Endothelial cell of umbilical vein (primary cell): Measurements from ENCODE around the gene EPB41L4B. TPM values are rescaled to one million over a fixed set of nuclear protein-coding genes. Genes with fewer than 3 reads are reported as not detected.

Experiments used
- BruUV-seq: library from RNA; stranded (reverse); fragments of 400-500 nt; replicated peaks from 2 replicates; lab custom pipeline; 2021; lab: Mats Ljungman, UMichigan
- CTCF ChIA-PET: fragments of 300-600, 350-600 bp; sonication (Branson Sonifier 250); formaldehyde crosslinking; loops from one replicate; lab custom pipeline; 2021; ENCODE audit warnings: antibody characterized with exemption, inconsistent platforms; lab: Charles Lee
- POLR2A ChIA-PET: fragments of 300-600, 350-600 bp; sonication (Branson Sonifier 250); formaldehyde crosslinking; loops from one replicate; lab custom pipeline; 2021; ENCODE audit warnings: antibody characterized with exemption, inconsistent platforms; lab: Charles Lee
- DNase-seq: peaks from one replicate; pipeline ENCODE4 v3.0.0-alpha.2; 2011; ENCODE audit warnings: low read depth, low spot score
- FAIRE-seq: peaks from 2 replicates; lab custom pipeline; 2011; peaks lifted over from hg19 to GRCh38; lab: Jason Lieb, UNC
- H2AFZ ChIP-seq: 2 replicates; pipeline ENCODE4 v1.6.0; 2012; ENCODE audit warnings: low read depth, low read length, control low read depth, inconsistent platforms
- H3K27ac ChIP-seq: 2 replicates; pipeline ENCODE4 v1.5.1; 2011; ENCODE audit warnings: low read depth, mild to moderate bottlenecking, control low read depth, low read length, moderate library complexity; ENCODE audit not compliant: insufficient read depth
- H3K27me3 ChIP-seq, 2 experiments: 2 replicates each; pipeline versions ENCODE4 v1.6.0 to v1.6.1; 2011; ENCODE audit warnings: low read length in 2 of 2, mixed read lengths in 1 of 2; ENCODE audit not compliant: control insufficient read depth in 2 of 2, insufficient read depth in 2 of 2
- H3K36me3 ChIP-seq, 2 experiments: 2 replicates in 1 of 2; 3 replicates in 1 of 2; pipeline ENCODE4 v1.5.1; 2011; ENCODE audit warnings: low read length in 2 of 2, mild to moderate bottlenecking in 1 of 2, moderate library complexity in 1 of 2; ENCODE audit not compliant: control insufficient read depth in 2 of 2, insufficient read depth in 2 of 2; ENCODE audit errors: extremely low read depth in 1 of 2
- H3K4me1 ChIP-seq: 3 replicates; pipeline ENCODE4 v1.5.1; 2011; ENCODE audit warnings: mild to moderate bottlenecking, low read length; ENCODE audit not compliant: control insufficient read depth, insufficient read depth; ENCODE audit errors: extremely low read depth
- H3K4me2 ChIP-seq: 2 replicates; pipeline ENCODE4 v1.6.1; 2011; ENCODE audit warnings: low read length, control low read depth, mixed read lengths; ENCODE audit not compliant: insufficient read depth
- H3K4me3 ChIP-seq, 3 experiments: fragments of 200-600 bp in 1 of 3; sonication (generic), shearing (Covaris generic) in 1 of 3; replicated peaks in 1 of 3; 2 replicates each; pipeline ENCODE4 v1.5.1; 2011 to 2016; ENCODE audit warnings: control low read depth in 3 of 3, low read length in 3 of 3, mild to moderate bottlenecking in 2 of 3, inconsistent platforms in 1 of 3, low read depth in 1 of 3, moderate library complexity in 1 of 3; ENCODE audit not compliant: insufficient read depth in 1 of 3
- H3K79me2 ChIP-seq: 2 replicates; pipeline ENCODE4 v1.6.0; 2012; ENCODE audit warnings: low read length, inconsistent platforms; ENCODE audit not compliant: control insufficient read depth, insufficient read depth
- H3K9ac ChIP-seq: replicated peaks from 2 replicates; pipeline ENCODE3; 2011; ENCODE audit warnings: low read length, control low read depth; ENCODE audit not compliant: insufficient read depth; ENCODE audit errors: extremely low read depth
- H3K9me1 ChIP-seq: replicated peaks from 3 replicates; pipeline ENCODE4 v1.6.0; 2011; ENCODE audit warnings: mild to moderate bottlenecking, low read length; ENCODE audit not compliant: control insufficient read depth, insufficient read depth; ENCODE audit errors: extremely low read depth
- H3K9me3 ChIP-seq: replicated peaks from 2 replicates; pipeline ENCODE4 v1.5.1; 2012; ENCODE audit warnings: low read length, inconsistent platforms; ENCODE audit not compliant: control insufficient read depth, insufficient read depth
- H4K20me1 ChIP-seq: replicated peaks from 2 replicates; pipeline ENCODE3; 2011; ENCODE audit warnings: mild to moderate bottlenecking, low read length; ENCODE audit not compliant: control insufficient read depth, insufficient read depth; ENCODE audit errors: extremely low read depth
- EZH2 ChIP-seq: IDR thresholded peaks from 2 replicates; pipeline ENCODE4 v1.6.1; 2012; ENCODE audit warnings: borderline replicate concordance, low read depth, mild to moderate bottlenecking, moderate library complexity, low read length, inconsistent platforms; ENCODE audit not compliant: severe bottlenecking
- FOS ChIP-seq: IDR thresholded peaks from 2 replicates; pipeline ENCODE4 v1.6.1; 2011; ENCODE audit warnings: mild to moderate bottlenecking, low read length, moderate library complexity, borderline replicate concordance; ENCODE audit not compliant: insufficient read depth
- GATA2 ChIP-seq: IDR thresholded peaks from 2 replicates; pipeline ENCODE4 v1.7.0; 2011; ENCODE audit warnings: low read depth, mild to moderate bottlenecking, moderate library complexity, mixed read lengths, low read length; ENCODE audit not compliant: insufficient read length, insufficient read depth
- JUN ChIP-seq: IDR thresholded peaks from 2 replicates; pipeline ENCODE4 v1.6.1; 2011; ENCODE audit warnings: borderline replicate concordance, low read depth; ENCODE audit not compliant: insufficient read length, insufficient read depth
- MYC ChIP-seq: IDR thresholded peaks from one replicate; pipeline ENCODE4 v1.6.1; 2011; ENCODE audit warnings: mild to moderate bottlenecking, low read depth, low read length
- POLR2A ChIP-seq: IDR thresholded peaks from 2 replicates; pipeline ENCODE4 v1.6.1; 2012; ENCODE audit warnings: low read depth, mild to moderate bottlenecking, control low read depth, low read length
- POLR2AphosphoS5 ChIP-seq: IDR thresholded peaks from 2 replicates; pipeline ENCODE4 v1.6.1; 2012; ENCODE audit warnings: low read depth, mild to moderate bottlenecking, control low read depth, low read length, moderate library complexity; ENCODE audit not compliant: insufficient read depth
- dilution Hi-C: fragments of 300-500 bp; cut with MboI; formaldehyde crosslinking; loops from one replicate; pipeline ENCODE4 v1.15.0; 2019; ENCODE audit warnings: low sequenced_read_pairs; ENCODE audit not compliant: extremely low pct_ligation_motif_present
- intact Hi-C: fragments of 100-400 bp; cut with micrococcal nuclease; formaldehyde crosslinking; loops from one replicate; pipeline ENCODE4 v1.10.0; 2022
- polyA plus RNA-seq, 4 experiments: library from polyadenylated mRNA; depleted of rRNA in 3 of 4; stranded (reverse) in 3 of 4; unstranded in 1 of 4; fragments of >200 nt; gene quantifications; 2 replicates each; pipeline versions ENCODE4 v1.2.1 to v1.2.3, GENCODE V29; 2011 to 2012; ENCODE audit warnings: missing spikeins in 1 of 4
- total RNA-seq: library from RNA; stranded (reverse); gene quantifications from 2 replicates; pipeline ENCODE4 v1.2.3, GENCODE V29; 2021
- TF ChIP-seq, protein P1 (sequence below): IDR thresholded peaks from 2 replicates; pipeline ENCODE4 v1.6.1; 2011; ENCODE audit not compliant: insufficient read depth, insufficient read length
- TF ChIP-seq, protein P2 (sequence below), 2 donors: IDR thresholded peaks; 1 replicate in 1 of 2; 2 replicates in 1 of 2; pipeline ENCODE4 v1.5.1; 2011; ENCODE audit warnings: low read length in 2 of 2, mild to moderate bottlenecking in 2 of 2, moderate library complexity in 2 of 2, control low read depth in 1 of 2, inconsistent platforms in 1 of 2, low read depth in 1 of 2; ENCODE audit not compliant: insufficient read depth in 1 of 2; ENCODE audit errors: extremely low read depth in 1 of 2

The EPB41L4B gene
- total and polyA plus RNA-seq, 2 donors (not counting 3 experiments of a cell fraction or from before 2014, with no cell fraction given) = 0.10 to 0.15 TPM

DNA sequence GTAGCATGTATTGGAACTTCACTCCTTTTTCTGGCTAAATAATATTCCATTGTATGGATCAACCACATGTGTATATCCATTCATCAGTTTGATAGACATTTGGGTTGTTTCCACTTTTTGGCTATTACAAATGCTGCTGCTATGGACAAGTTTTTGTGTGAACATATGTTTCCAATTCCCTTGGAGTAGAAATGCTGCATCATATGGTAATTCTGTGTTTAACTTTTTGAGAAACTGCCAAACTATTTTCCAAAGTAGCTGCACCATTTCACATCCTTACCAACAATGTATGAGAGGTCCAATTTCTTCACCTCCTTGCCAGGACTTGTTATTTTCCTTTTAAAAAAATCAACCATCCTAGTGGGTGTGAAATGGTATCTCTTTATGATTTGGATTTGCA lies 162.2 kb downstream of the EPB41L4B start:
- H2AFZ ChIP-seq = no peak overlapping the region
- peaks cover 3% of the 10 kb centered on the region in 2 experiments for H3K27me3 ChIP-seq
- FAIRE-seq (no peak), DNase-seq (no peak)
- no peaks in the 10 kb centered on the region for H3K9me3 ChIP-seq
- TF ChIP-seq, protein P1, sequence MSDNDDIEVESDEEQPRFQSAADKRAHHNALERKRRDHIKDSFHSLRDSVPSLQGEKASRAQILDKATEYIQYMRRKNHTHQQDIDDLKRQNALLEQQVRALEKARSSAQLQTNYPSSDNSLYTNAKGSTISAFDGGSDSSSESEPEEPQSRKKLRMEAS = no peak
- no peak for TF ChIP-seq MYC
- TF ChIP-seq POLR2A = no peak
- no peak for TF ChIP-seq JUN
- no peak for TF ChIP-seq POLR2AphosphoS5
- TF ChIP-seq, protein P2, sequence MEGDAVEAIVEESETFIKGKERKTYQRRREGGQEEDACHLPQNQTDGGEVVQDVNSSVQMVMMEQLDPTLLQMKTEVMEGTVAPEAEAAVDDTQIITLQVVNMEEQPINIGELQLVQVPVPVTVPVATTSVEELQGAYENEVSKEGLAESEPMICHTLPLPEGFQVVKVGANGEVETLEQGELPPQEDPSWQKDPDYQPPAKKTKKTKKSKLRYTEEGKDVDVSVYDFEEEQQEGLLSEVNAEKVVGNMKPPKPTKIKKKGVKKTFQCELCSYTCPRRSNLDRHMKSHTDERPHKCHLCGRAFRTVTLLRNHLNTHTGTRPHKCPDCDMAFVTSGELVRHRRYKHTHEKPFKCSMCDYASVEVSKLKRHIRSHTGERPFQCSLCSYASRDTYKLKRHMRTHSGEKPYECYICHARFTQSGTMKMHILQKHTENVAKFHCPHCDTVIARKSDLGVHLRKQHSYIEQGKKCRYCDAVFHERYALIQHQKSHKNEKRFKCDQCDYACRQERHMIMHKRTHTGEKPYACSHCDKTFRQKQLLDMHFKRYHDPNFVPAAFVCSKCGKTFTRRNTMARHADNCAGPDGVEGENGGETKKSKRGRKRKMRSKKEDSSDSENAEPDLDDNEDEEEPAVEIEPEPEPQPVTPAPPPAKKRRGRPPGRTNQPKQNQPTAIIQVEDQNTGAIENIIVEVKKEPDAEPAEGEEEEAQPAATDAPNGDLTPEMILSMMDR (IDR thresholded peaks at IDR 0.05; ENCODE audit: extremely low read depth in 1 of 2, insufficient read depth in 1 of 2, low read depth in 1 of 2, low read length in 2 of 2) = no peak
- TF ChIP-seq GATA2 = no peak
- TF ChIP-seq FOS = no peak
- no peak for TF ChIP-seq EZH2
- POLR2A ChIA-PET = no interaction called here
- H3K4me2 ChIP-seq = no peak overlapping the region
- no peak overlapping the region for H3K27ac ChIP-seq
- intact Hi-C loops = no loop called here
- no TSS peak for BruUV-seq
- H4K20me1 ChIP-seq = no peaks in the 10 kb centered on the region
- no peaks in the 10 kb centered on the region for H3K4me1 ChIP-seq
- no peaks in the 10 kb centered on the region for H3K36me3 ChIP-seq
- H3K4me3 ChIP-seq = no peak overlapping the region
- dilution Hi-C loops = no loop called here
- no peaks in the 10 kb centered on the region for H3K79me2 ChIP-seq
- H3K9me1 ChIP-seq = no peaks in the 10 kb centered on the region
- CTCF ChIA-PET = no interaction called here
- H3K9ac ChIP-seq = no peak overlapping the region
